H9 (cell line): ENCODE data around the gene ZNF521. TPM values are rescaled to one million over a fixed set of nuclear protein-coding genes. Genes with fewer than 3 reads are reported as not detected.

ENCODE experiments used
- DNase-seq: peaks from one replicate; pipeline ENCODE4 v3.0.0-alpha.2; 2017
- H2AFZ ChIP-seq: one replicate; pipeline ENCODE4 v1.6.1; 2013; ENCODE audit warnings: mild to moderate bottlenecking, low read length, control low read depth, moderate library complexity
- H2AK5ac ChIP-seq: 2 replicates; pipeline ENCODE4 v1.6.1; 2013; ENCODE audit warnings: low read length, control low read depth, mixed read lengths; ENCODE audit not compliant: insufficient read length
- H2BK120ac ChIP-seq: one replicate; pipeline ENCODE4 v1.6.1; 2013; ENCODE audit warnings: low read depth, mild to moderate bottlenecking, low read length, control low read depth, inconsistent platforms; ENCODE audit not compliant: poor library complexity, severe bottlenecking
- H2BK12ac ChIP-seq: 2 replicates; pipeline ENCODE4 v1.6.1; 2013; ENCODE audit warnings: low read length, control low read depth, mixed read lengths, low read depth; ENCODE audit not compliant: insufficient read length
- H2BK15ac ChIP-seq: 2 replicates; pipeline ENCODE4 v1.6.1; 2013; ENCODE audit warnings: low read depth, low read length, control low read depth
- H2BK20ac ChIP-seq: one replicate; pipeline ENCODE4 v1.6.1; 2013; ENCODE audit warnings: low read depth, mild to moderate bottlenecking, low read length, control low read depth, inconsistent platforms; ENCODE audit not compliant: poor library complexity, severe bottlenecking
- H2BK5ac ChIP-seq: 2 replicates; pipeline ENCODE4 v1.6.1; 2013; ENCODE audit warnings: low read length, control low read depth, mixed read lengths; ENCODE audit not compliant: insufficient read length
- H3K14ac ChIP-seq: 2 replicates; pipeline ENCODE4 v1.6.1; 2013; ENCODE audit warnings: low read length, control low read depth; ENCODE audit not compliant: insufficient read depth
- H3K18ac ChIP-seq: 2 replicates; pipeline ENCODE4 v1.6.1; 2013; ENCODE audit warnings: low read depth, mild to moderate bottlenecking, mixed read lengths, low read length, control low read depth; ENCODE audit not compliant: insufficient read length
- H3K23ac ChIP-seq: 2 replicates; pipeline ENCODE4 v1.6.1; 2013; ENCODE audit warnings: low read length, control low read depth, mixed read lengths, low read depth; ENCODE audit not compliant: insufficient read length
- H3K23me2 ChIP-seq: 2 replicates; pipeline ENCODE4 v1.6.1; 2013; ENCODE audit warnings: low read depth, mild to moderate bottlenecking, mixed read lengths, low read length, control low read depth; ENCODE audit not compliant: insufficient read length, poor library complexity, severe bottlenecking
- H3K27ac ChIP-seq: 2 replicates; pipeline ENCODE4 v1.5.1; 2013; ENCODE audit warnings: low read length, control low read depth, mixed read lengths, low read depth; ENCODE audit not compliant: insufficient read length
- H3K27me3 ChIP-seq: 2 replicates; pipeline ENCODE4 v1.6.1; 2013; ENCODE audit warnings: low read length, control low read depth, inconsistent platforms; ENCODE audit not compliant: insufficient read depth
- H3K4ac ChIP-seq: 2 replicates; pipeline ENCODE4 v1.6.1; 2013; ENCODE audit warnings: low read depth, mild to moderate bottlenecking, control low read depth, inconsistent platforms, low read length, moderate library complexity
- H3K4me1 ChIP-seq: 2 replicates; pipeline ENCODE4 v1.6.1; 2013; ENCODE audit warnings: low read length, control low read depth, inconsistent platforms; ENCODE audit not compliant: insufficient read depth
- H3K4me2 ChIP-seq: 2 replicates; pipeline ENCODE4 v1.6.1; 2013; ENCODE audit warnings: low read length, control low read depth, mixed read lengths; ENCODE audit not compliant: insufficient read length, insufficient read depth
- H3K56ac ChIP-seq: 2 replicates; pipeline ENCODE4 v1.6.1; 2013; ENCODE audit warnings: low read depth, mild to moderate bottlenecking, mixed read lengths, low read length, control low read depth; ENCODE audit not compliant: insufficient read length
- H3K79me1 ChIP-seq: 2 replicates; pipeline ENCODE4 v1.6.1; 2013; ENCODE audit warnings: low read depth, mild to moderate bottlenecking, moderate library complexity, low read length, control low read depth, inconsistent platforms; ENCODE audit not compliant: insufficient read depth, poor library complexity, severe bottlenecking
- H3K79me2 ChIP-seq: 2 replicates; pipeline ENCODE4 v1.6.1; 2013; ENCODE audit warnings: low read length, control low read depth, inconsistent platforms; ENCODE audit not compliant: insufficient read depth
- H3K9ac ChIP-seq: 2 replicates; pipeline ENCODE4 v1.6.1; 2013; ENCODE audit warnings: low read length, control low read depth, mixed read lengths; ENCODE audit not compliant: insufficient read length; ENCODE audit errors: extremely low read depth
- H3K9me3 ChIP-seq: one replicate; pipeline ENCODE4 v1.6.1; 2013; ENCODE audit warnings: low read depth, low read length, inconsistent platforms; ENCODE audit not compliant: control insufficient read depth
- H3T11ph ChIP-seq: one replicate; pipeline ENCODE4 v1.6.1; 2013; ENCODE audit warnings: mild to moderate bottlenecking, low read length, control low read depth, inconsistent platforms
- H4K20me1 ChIP-seq: one replicate; pipeline ENCODE4 v1.6.1; 2013; ENCODE audit not compliant: control insufficient read depth, insufficient read length, insufficient read depth
- H4K5ac ChIP-seq: 2 replicates; pipeline ENCODE4 v1.6.1; 2013; ENCODE audit warnings: low read depth, mild to moderate bottlenecking, mixed read lengths, low read length, control low read depth; ENCODE audit not compliant: insufficient read length
- H4K8ac ChIP-seq: replicated peaks from 2 replicates; pipeline ENCODE4 v1.6.1; 2013; ENCODE audit warnings: low read length, control low read depth, mixed read lengths, low read depth; ENCODE audit not compliant: insufficient read length
- H4K91ac ChIP-seq: 2 replicates; pipeline ENCODE4 v1.6.1; 2013; ENCODE audit warnings: low read depth, mild to moderate bottlenecking, moderate library complexity, mixed read lengths, low read length, control low read depth; ENCODE audit not compliant: insufficient read length
- H3K27ac Mint-ChIP-seq, 3 experiments: 2 replicates in 2 of 3; 3 replicates in 1 of 3; pipeline ENCODE4 v1.8.0; 2020 to 2021; ENCODE audit warnings: mixed read lengths in 3 of 3, mild to moderate bottlenecking in 1 of 3, moderate library complexity in 1 of 3
- H3K27me3 Mint-ChIP-seq: 2 replicates; pipeline ENCODE4 v1.8.0; 2021; ENCODE audit warnings: low read depth, mild to moderate bottlenecking, moderate library complexity, mixed read lengths
- H3K36me3 Mint-ChIP-seq, 3 experiments: 2 replicates in 2 of 3; 3 replicates in 1 of 3; pipeline ENCODE4 v1.8.0; 2020 to 2021; ENCODE audit warnings: low read depth in 3 of 3, mixed read lengths in 3 of 3; ENCODE audit not compliant: insufficient read depth in 1 of 3
- H3K4me1 Mint-ChIP-seq, 2 experiments: 2 replicates each; pipeline ENCODE4 v1.8.0; 2020; ENCODE audit warnings: mixed read lengths in 2 of 2
- H3K4me3 Mint-ChIP-seq, 2 experiments: 2 replicates in 1 of 2; 3 replicates in 1 of 2; pipeline ENCODE4 v1.8.0; 2020 to 2021; ENCODE audit warnings: mild to moderate bottlenecking in 2 of 2, mixed read lengths in 2 of 2, moderate library complexity in 1 of 2
- H3K9me3 Mint-ChIP-seq, 2 experiments: 2 replicates in 1 of 2; 3 replicates in 1 of 2; pipeline ENCODE4 v1.8.0; 2020; ENCODE audit warnings: mild to moderate bottlenecking in 2 of 2, mixed read lengths in 2 of 2, moderate library complexity in 1 of 2
- whole genome bisulfite sequencing: extraction: QIAGEN DNeasy Blood & Tissue Kit; methylation state at CpG from one replicate; pipeline ENCODE4 v1.1.7; 2013; ENCODE audit warnings: missing lambda C conversion rate, low lambda C conversion rate, mixed read lengths; ENCODE audit not compliant: insufficient read length; ENCODE audit errors: extremely low coverage; 5-methylcytosine and 5-hydroxymethylcytosine counted together
- total RNA-seq: library from RNA; stranded (reverse); gene quantifications from 2 replicates; pipeline ENCODE4 v1.2.1, GENCODE V29; 2021
- TF ChIP-seq, protein P1 (sequence below): fragments of 200-600 bp; sonication (generic); conservative IDR thresholded peaks from 3 replicates; pipeline ENCODE4 v1.8.0; 2021; ENCODE audit warnings: antibody characterized with exemption, mild to moderate bottlenecking

Gene ZNF521
- total RNA-seq, 1 experiment from 2014 or later: 3.3 TPM

DNA sequence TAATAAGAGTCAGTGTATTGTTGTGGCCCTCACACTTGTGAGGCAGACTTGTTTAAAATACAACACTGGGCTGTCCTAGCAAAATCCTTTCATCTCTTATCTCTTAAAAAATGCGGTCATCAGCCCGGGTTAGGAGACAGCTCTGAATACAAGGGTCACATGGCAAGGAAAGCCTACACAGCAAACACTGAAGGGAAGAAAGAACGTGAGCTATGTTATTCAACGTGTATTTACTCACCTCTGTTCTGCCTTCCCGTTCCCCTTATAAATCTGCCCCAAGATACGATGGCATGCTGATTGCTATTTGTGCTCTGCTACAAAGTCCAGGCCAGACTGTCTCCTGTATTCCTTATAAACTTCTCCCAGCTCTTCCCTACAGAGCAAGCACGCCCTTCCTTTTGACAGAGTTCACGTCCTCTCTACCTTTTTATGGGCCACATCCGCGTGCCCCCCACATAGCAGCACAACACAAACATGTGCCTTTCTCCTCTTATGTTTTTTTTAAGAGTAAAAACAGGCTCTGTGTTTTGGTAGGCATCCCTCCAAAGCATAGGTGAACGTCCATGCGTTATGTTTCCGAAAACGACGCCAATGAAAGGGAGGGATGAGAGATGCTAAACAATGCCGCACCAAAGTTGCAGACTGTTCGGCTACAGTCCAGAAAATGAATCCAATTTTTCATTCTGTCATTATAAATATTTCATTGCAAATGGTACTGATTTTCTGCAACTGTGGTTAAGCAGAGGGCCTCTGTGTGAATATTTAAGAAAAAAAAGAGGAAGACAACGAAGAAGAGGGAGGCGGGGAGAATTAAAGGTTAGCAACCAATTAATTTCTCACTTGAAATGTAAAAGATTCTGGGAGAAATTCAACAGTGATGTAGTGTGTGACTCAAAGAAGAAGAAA lies 274.7 kb downstream of the ZNF521 start:
- Histone ChIP-seq H3K4ac (no peak overlapping the region), H2BK20ac (no peak overlapping the region), H4K91ac (no peak overlapping the region), H4K5ac (no peak overlapping the region), H3K14ac (no peak overlapping the region), H3K18ac (no peak overlapping the region), H2BK12ac (no peak overlapping the region), H3K9ac (no peak overlapping the region), H2BK120ac (no peak overlapping the region), H2AFZ (no peak overlapping the region), H3K4me1 (peaks cover 7% of the 10 kb centered on the region), H3T11ph (no peak overlapping the region), H3K23me2 (no peaks in the 10 kb centered on the region), H2BK5ac (no peak overlapping the region), H3K56ac (no peak overlapping the region), H3K4me2 (no peak overlapping the region), H3K79me1 (no peaks in the 10 kb centered on the region), H3K23ac (no peak overlapping the region), H3K79me2 (no peaks in the 10 kb centered on the region), H3K9me3 (no peaks in the 10 kb centered on the region), H2AK5ac (no peak overlapping the region), H4K8ac (no peak overlapping the region), H3K27ac (no peak overlapping the region), H3K27me3 (no peaks in the 10 kb centered on the region), H2BK15ac (no peak overlapping the region), H4K20me1 (no peaks in the 10 kb centered on the region)
- no CpG with 5 or more reads among the region's 19 CpGs for WGBS
- Mint-ChIP-seq H3K4me3 (no peak overlapping the region), H3K27me3 (peaks cover 3% of the 10 kb centered on the region), H3K36me3 (no peaks in the 10 kb centered on the region), H3K4me1 (peaks cover 47 to 73% of the 10 kb centered on the region in 2 experiments), H3K27ac (peak overlapping the region in 1 of 3 experiments; percentile 67; a peak in 2 of 7 replicates), H3K9me3 (no peaks in the 10 kb centered on the region)
- DNase-seq: no peak
- TF ChIP-seq, protein P1, sequence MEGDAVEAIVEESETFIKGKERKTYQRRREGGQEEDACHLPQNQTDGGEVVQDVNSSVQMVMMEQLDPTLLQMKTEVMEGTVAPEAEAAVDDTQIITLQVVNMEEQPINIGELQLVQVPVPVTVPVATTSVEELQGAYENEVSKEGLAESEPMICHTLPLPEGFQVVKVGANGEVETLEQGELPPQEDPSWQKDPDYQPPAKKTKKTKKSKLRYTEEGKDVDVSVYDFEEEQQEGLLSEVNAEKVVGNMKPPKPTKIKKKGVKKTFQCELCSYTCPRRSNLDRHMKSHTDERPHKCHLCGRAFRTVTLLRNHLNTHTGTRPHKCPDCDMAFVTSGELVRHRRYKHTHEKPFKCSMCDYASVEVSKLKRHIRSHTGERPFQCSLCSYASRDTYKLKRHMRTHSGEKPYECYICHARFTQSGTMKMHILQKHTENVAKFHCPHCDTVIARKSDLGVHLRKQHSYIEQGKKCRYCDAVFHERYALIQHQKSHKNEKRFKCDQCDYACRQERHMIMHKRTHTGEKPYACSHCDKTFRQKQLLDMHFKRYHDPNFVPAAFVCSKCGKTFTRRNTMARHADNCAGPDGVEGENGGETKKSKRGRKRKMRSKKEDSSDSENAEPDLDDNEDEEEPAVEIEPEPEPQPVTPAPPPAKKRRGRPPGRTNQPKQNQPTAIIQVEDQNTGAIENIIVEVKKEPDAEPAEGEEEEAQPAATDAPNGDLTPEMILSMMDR: no peak
